HG02870 (cell line): Measurements from ENCODE around the gene CYTH4.
"Not testable (repeated sequence)": the region's sequence is repeated elsewhere in the genome, so short reads cannot be mapped to it uniquely, and the experiment has no call there.

Experiments used
- ATAC-seq: cut with Tn5 transposase; IDR thresholded peaks from one replicate; pipeline ENCODE4 v1.9.1; 2021; ENCODE audit warnings: mild to moderate bottlenecking, moderate library complexity; ENCODE audit not compliant: unreplicated experiment

The CYTH4 gene

DNA sequence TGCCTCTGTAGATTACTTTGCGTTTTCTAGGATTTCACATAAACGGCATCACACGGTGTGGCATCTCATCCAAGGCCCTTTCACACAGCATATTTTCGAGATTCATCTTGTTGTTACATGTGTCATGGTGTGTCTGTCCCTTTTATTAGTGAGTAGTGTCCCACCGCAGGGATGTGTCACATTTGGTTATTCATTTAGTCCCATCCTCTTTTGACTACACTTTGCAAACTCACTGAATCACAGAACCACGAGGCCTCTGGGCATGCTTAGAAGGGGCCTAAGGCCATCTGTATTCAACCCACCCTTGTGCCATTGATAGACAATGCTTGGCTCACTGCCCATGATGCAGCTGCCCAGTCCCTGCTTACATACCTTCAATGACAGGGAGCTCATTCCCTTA is 34.1 kb upstream of the CYTH4 start:
- no peak for ATAC-seq

DNA sequence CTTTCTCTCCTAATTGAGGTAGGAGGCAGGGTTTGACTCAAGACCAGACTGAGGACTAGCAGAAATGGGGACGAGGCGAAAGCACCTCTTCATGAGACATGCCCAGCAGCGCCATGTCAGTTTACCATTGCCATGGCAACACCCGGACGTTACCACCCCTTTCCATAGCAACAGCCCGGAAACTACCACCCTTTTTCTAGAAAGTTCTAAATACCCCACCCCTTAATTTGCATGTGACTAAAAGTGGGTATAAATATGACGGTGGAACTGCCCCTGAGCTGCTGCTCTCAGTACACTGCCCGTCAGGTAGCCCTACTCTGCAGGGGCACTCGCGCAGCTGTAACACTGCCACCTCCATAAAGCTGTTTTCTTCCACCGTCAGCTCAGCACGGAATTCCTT is 32.3 kb upstream of the CYTH4 start:
- ATAC-seq: no peak

DNA sequence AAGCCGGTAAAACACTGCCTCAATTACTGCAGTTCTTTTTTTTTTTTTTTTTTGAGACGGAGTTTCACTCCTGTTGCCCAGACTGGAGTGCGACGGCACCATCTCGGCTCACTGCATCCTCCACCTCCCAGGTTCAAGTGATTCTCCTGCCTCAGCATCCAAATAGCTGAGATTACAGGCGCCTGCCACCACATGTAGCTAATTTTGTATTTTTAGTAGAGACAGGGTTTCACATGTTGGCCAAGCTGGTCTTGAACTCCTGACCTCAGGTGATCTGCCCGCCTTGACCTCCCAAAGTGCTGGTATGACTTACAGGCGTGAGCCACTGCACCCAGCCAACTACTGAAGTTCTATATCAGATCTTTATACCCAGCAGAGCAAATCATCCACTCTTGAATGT is 30.5 kb upstream of the CYTH4 start:
- not testable (repeated sequence) for ATAC-seq

DNA sequence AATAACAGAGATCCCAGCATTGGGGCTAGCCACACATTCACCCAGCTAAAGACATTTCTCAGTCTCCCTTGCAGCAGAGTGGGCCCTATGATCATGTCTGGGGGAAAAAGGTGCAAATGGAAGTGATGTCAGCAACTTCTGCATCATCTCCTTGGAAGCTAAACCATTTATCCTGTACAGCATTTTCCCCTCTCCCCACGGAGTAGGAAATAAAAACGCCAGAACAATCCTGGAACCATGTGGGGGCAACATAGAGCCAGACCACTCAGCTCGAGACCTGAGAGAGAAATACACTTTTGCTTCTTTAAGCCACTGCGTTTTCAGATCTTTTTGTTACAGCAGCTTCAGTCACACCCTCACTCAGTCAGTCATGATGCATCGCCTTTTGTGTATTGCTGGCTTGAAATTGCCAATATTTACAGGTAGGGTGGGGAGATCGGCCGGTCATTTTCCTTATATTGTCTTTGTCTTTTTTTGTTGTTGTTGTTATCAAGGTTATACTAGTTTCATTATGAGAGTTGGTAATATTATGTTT is 29.1 kb upstream of the CYTH4 start:
- no peak for ATAC-seq

DNA sequence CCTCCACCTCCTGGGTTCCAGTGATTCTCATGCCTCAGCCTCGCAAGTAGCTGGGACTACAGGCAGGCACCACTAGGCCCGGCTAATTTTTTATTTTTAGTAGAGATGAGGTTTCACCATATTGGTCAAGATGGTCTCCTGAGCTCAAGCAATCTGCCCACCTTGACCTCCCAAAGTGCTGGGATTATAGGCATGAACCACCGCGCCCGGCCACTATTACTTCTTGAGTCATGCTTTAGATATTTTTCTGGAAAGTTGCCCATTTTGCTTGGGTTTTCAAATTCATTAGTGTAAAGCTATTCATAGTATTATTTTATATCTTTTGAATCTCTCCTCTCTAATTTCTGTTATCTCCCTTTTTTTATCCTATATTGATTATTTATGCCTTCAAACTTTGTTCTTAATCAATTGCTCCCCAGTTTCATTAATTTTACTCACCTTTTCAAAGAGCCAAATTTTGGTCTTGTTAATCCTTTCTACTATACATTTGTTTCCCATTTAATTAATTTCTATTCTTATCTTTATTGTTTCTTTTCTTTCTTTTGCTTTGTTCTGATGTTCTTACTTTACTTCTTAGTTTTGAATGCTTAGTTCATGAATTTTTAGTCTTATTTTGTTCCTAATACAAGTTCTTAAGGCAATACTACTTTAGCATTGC is 28.0 kb upstream of the CYTH4 start:
- no peak for ATAC-seq

- ATAC-seq: no peak
Observed at GRCh38 chr22:37254867-37255233, 27.5 kb upstream of the CYTH4 start.

GRCh38 chr22:37255558-37256006 is 26.7 kb upstream of the CYTH4 start:
- ATAC-seq: no peak

GRCh38 chr22:37256075-37256726 is 26.1 kb upstream of the CYTH4 start:
- ATAC-seq: no peak

- ATAC-seq: no peak
Observed at GRCh38 chr22:37258005-37258752, 24.1 kb upstream of the CYTH4 start.

DNA sequence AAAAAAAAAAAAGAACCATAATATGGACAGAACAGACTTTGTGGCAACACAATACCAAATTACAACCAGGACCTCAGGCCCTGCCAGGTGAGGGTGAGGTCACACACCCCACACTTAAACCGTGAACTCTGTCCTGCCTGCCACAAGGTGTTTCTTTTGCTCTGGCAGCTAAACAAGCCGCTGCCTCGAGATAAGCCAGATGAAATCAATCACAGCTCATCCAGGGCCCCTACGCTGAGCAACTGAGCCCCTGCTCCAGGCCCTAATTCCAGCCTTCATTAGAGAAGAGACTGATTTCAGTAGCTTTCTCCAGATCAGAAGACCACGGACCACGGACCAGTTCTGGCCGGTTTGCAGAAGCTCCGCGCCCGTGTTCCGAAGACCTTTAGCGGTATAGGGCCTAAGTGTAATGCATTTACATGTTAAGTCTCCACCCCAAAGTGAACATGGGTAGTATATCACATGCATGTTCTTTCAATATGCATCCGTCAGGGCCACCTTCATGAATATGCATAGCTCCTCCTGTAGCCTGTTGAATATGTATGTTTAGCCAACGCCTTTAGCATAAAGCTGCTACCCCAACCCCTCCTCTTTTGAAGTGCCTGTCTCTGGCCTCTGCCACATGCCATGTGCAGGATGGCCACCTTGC is 23.4 kb upstream of the CYTH4 start:
- no peak for ATAC-seq

DNA sequence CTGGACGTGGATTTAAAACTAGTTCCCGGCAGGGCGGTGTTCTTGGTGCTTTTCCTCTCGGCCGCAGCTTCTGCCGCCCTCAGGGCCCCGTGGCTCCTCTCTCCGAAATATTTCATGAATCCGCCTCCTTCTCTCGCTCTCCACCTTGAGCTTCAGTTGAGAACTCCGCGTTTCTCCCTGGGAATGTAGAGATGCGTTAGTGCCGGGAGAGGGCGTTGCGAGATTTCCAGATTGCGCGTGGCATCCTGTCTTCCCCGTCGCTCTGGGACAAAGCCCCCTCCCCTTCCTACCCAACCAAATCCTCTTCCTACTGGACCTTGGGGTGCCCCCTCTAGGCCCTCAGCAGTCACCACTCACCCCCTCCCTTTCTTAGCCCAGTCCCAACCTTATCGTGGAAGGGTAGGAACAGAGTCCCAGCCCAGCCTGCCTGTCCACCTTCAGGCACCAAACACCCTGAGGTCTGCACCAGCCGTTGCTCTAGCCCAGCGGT is 22.7 kb upstream of the CYTH4 start:
- no peak for ATAC-seq

GRCh38 chr22:37260155-37260795 is 22.0 kb upstream of the CYTH4 start:
- ATAC-seq: no peak

- ATAC-seq: no peak
Observed at GRCh38 chr22:37260901-37261336, 21.4 kb upstream of the CYTH4 start.

- no peak for ATAC-seq
Observed at GRCh38 chr22:37262346-37262745, 20.0 kb upstream of the CYTH4 start.

DNA sequence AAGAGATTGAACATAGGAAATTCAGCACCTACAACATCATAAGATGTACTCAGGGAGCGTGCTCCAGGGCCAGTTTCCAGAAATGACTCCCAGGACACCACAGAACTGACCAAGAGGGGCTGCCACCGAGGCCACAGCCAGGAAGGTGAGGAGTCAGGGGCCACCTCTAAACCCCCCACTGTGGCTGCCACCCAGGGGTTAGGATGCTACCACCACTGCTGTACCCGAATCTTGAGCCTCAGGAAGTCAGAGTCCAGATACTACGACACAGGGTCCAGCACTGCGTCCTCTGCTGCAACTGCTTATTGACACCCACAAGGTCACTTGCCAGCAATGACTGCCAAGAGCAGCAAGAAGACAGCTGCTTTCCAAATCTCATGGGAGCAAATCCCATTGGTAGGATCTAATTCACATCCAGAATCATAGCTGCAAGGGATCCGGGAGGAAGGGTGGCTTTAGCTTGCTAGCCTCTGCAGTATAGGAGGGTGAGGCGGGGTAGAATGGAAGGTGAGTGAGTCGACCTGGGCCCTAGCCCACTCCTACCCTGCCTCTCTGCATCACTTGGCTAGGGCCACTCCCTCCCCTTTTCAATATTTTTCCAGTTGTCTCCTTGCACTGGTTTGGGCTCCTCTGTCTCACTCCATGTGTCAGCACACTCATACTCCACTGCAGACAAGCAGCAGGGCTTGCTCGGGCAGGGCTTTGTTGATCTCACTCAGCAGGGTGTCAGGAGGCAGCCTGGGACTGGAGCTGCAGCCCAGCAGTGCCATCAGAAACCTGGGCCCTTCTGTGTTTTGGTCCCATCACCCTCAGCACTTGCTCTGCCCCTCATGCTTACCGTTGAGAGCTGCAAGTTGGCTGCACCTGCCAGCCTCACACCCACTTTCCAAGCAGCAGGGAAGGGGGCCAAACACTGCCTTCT is 18.1 kb upstream of the CYTH4 start:
- no peak for ATAC-seq

GRCh38 chr22:37266581-37267134 is 15.7 kb upstream of the CYTH4 start:
- ATAC-seq: no peak

DNA sequence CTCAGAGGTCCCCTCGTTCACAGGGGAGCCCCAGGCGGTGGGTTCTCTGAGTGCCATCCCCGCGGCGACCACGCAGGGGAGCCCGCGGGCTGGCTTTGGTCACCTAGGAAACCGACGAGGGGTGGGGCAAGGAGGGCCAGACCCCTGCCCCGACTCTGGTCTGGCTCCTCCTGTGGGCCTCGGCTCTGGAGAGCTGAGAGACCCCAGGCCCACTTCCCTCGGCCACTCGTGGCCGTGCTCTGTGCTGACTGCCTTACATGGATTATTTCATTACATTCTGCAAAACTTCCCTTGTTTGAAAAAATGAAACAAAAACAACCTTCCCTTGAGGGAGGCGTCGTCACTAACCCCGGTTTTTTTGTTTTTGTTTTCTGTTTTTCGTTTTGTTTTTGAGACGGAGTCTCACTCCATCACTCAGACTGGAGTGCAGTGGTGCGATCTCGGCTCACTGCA is 15.1 kb upstream of the CYTH4 start:
- peak; percentile 54 for ATAC-seq

DNA sequence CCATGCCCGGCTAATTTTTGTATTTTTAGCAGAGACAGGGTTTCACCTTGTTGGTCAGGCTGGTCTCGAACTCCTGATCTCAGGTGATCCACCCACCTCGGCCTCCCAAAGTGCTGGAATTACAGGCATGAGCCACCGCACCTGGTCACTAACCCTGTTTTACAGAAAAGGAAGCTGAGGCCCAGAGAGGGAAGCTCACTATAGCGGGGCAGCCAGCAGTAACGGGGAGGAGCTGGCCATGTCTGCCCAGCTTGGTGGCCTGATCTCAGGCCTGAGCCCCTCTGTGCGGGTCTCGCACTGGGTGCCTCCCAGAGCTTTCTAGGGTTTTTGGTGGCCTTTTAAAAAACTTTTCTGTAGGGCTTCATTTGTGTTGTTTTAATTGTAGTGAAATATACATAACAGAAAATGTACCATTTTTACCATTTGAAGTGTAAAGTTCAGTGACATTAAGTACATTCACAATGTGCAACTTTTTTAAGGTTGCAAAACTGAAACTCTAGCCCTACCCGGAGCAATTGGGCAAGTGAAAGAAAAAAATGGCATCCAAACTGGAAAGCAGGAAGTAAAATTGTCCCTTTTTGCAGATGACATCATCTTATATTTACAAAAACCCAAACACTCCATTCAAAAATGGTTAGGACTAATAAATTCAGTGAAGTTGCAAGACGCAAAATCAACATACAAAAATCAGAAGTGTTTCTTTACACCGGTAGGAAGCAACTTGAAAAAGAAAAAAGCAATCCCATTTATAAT is 14.5 kb upstream of the CYTH4 start:
- ATAC-seq: no peak
